ENCODE data around the gene OR1E2.
"Not testable (repeated sequence)": the region's sequence is repeated elsewhere in the genome, so short reads cannot be mapped to it uniquely, and the experiment has no call there.

Gene OR1E2

DNA sequence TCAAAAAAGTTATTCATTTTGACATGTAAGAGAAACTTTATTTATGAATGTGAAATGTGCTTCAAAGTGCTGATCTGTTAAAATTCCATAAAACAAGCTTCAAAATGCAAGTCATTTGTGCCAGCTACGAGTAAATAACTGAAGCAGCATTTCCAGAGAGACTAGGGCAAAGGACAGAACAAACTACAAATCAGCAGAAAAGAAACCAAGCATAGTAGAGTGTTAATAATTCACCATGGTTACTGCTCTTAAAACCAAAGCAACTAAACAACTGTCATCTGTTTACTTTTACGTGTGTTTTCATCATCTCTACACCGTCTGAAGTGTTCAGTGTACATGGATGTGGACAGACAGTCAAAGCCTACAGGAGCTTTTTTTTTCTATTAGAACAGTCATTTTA, 40.6 kb upstream of the OR1E2 start:
- no peak overlapping the region for H3K56ac ChIP-seq (ENCODE audit: low read length)
- H3K79me2 ChIP-seq (ENCODE audit: control insufficient read depth, insufficient read depth, low read length) = no peaks in the 10 kb centered on the region
- no peak overlapping the region for H4K5ac ChIP-seq (ENCODE audit: low read length)
- H4K8ac ChIP-seq (ENCODE audit: low read depth, low read length) = no peak overlapping the region
- H3K4me2 ChIP-seq (ENCODE audit: low read length) = no peak overlapping the region
- H3K23ac ChIP-seq (ENCODE audit: low read length) = no peak overlapping the region
- no peak overlapping the region for H3K18ac ChIP-seq (ENCODE audit: low read length)
- H3K79me1 ChIP-seq (ENCODE audit: low read length) = no peaks in the 10 kb centered on the region
- H3K9ac ChIP-seq (ENCODE audit: low read length) = no peak overlapping the region
- H2BK5ac ChIP-seq (ENCODE audit: low read length) = no peak overlapping the region
- H3K4ac ChIP-seq (ENCODE audit: low read depth, low read length) = no peak overlapping the region
- H3K4me3 ChIP-seq (ENCODE audit: low read length) = no peak overlapping the region
- no peak overlapping the region for H3K27ac ChIP-seq (ENCODE audit: low read depth, low read length)
- H2BK120ac ChIP-seq (ENCODE audit: low read depth, low read length) = no peak overlapping the region
- H3K4me1 ChIP-seq (ENCODE audit: control insufficient read depth, low read depth, low read length) = no peaks in the 10 kb centered on the region
- no peaks in the 10 kb centered on the region for H3K36me3 ChIP-seq (ENCODE audit: control insufficient read depth, insufficient read depth, low read length)
- no peak overlapping the region for H2AK5ac ChIP-seq (ENCODE audit: low read length)
- no peak for DNase-seq
- no peak overlapping the region for H2BK15ac ChIP-seq (replicated peaks; ENCODE audit: low read depth)
- H3K27me3 ChIP-seq (ENCODE audit: insufficient read depth, low read length, poor library complexity) = no peaks in the 10 kb centered on the region
- no CpG with 5 or more reads among the region's 3 CpGs for WGBS (ENCODE audit: extremely low coverage, insufficient coverage, low lambda C conversion rate)

DNA sequence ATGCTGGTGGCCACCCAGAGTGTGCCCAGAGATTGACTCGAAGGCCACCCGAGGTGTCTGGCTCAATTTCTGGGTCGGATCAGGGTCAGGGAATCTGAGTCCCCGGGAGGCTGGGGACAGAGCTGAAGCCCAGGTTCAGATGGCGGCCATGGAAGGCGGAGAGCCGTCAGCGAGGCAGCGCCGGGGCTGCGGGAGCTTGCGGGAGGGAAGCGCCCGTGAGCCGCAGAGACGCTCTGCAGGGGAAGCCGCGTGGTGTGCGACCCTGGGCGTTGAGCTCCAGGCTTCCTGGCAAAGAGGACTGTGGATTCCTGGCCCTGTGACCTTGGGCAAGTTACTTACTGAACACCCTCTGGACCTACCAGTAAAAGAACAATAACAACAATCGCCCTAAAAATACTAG, 38.5 kb upstream of the OR1E2 start:
- H3K4me3 ChIP-seq (ENCODE audit: low read length) = no peak overlapping the region
- no peak overlapping the region for H3K56ac ChIP-seq (ENCODE audit: low read length)
- no peak overlapping the region for H2AK5ac ChIP-seq (ENCODE audit: low read length)
- no peak overlapping the region for H2BK120ac ChIP-seq (ENCODE audit: low read depth, low read length)
- no peak overlapping the region for H3K9ac ChIP-seq (ENCODE audit: low read length)
- WGBS (ENCODE audit: extremely low coverage, insufficient coverage, low lambda C conversion rate) = no CpG with 5 or more reads among the region's 21 CpGs
- no peaks in the 10 kb centered on the region for H3K4me1 ChIP-seq (ENCODE audit: control insufficient read depth, low read depth, low read length)
- no peak overlapping the region for H3K27ac ChIP-seq (ENCODE audit: low read depth, low read length)
- no peak for DNase-seq
- no peak overlapping the region for H4K8ac ChIP-seq (ENCODE audit: low read depth, low read length)
- H4K5ac ChIP-seq (ENCODE audit: low read length) = no peak overlapping the region
- H3K4me2 ChIP-seq (ENCODE audit: low read length) = no peak overlapping the region
- H2BK15ac ChIP-seq (replicated peaks; ENCODE audit: low read depth) = no peak overlapping the region
- H3K79me1 ChIP-seq (ENCODE audit: low read length) = no peaks in the 10 kb centered on the region
- no peak overlapping the region for H2BK5ac ChIP-seq (ENCODE audit: low read length)
- no peak overlapping the region for H3K23ac ChIP-seq (ENCODE audit: low read length)
- no peaks in the 10 kb centered on the region for H3K79me2 ChIP-seq (ENCODE audit: control insufficient read depth, insufficient read depth, low read length)
- no peaks in the 10 kb centered on the region for H3K36me3 ChIP-seq (ENCODE audit: control insufficient read depth, insufficient read depth, low read length)
- no peaks in the 10 kb centered on the region for H3K27me3 ChIP-seq (ENCODE audit: insufficient read depth, low read length, poor library complexity)
- no peak overlapping the region for H3K18ac ChIP-seq (ENCODE audit: low read length)
- H3K4ac ChIP-seq (ENCODE audit: low read depth, low read length) = no peak overlapping the region

DNA sequence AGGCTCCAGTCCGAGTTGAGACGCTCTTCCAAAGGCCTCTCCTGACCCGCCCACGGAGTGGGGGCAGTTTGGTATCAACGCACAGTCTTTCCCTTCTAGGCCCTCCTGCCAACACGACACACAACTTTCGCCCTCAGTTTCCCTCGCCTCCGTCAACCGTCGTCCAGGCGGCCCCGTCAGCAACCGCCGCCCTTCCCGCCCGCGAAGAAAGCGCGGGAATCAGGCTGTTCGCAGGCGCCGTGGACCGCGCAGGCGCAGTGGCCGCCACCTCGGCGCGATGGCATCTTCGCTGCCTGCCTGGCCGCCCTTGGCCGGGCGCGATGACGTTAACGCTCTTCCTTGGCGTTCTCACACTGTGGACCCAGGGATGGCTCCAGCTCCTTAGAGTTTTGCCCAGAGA, 38.0 kb upstream of the OR1E2 start, which contains the start of gene SPATA22:
Gene SPATA22, minus strand, starts transcription at position 221 of the 400 bp plus-strand sequence. CDS start 2,494 bp downstream, outside the sequence.
- no peaks in the 10 kb centered on the region for H3K79me2 ChIP-seq (ENCODE audit: control insufficient read depth, insufficient read depth, low read length)
- no peak within 1 kb of the TSS for H2BK15ac ChIP-seq (replicated peaks; ENCODE audit: low read depth)
- no CpG with 5 or more reads among the region's 38 CpGs for WGBS (ENCODE audit: extremely low coverage, insufficient coverage, low lambda C conversion rate)
- H3K27ac ChIP-seq (ENCODE audit: low read depth, low read length) = no peak within 1 kb of the TSS
- H3K9ac ChIP-seq (ENCODE audit: low read length) = no peak within 1 kb of the TSS
- no peak for DNase-seq
- no peak within 1 kb of the TSS for H2BK120ac ChIP-seq (ENCODE audit: low read depth, low read length)
- H4K5ac ChIP-seq (ENCODE audit: low read length) = no peak within 1 kb of the TSS
- H2BK5ac ChIP-seq (ENCODE audit: low read length) = no peak within 1 kb of the TSS
- no peaks in the 10 kb centered on the region for H3K36me3 ChIP-seq (ENCODE audit: control insufficient read depth, insufficient read depth, low read length)
- H3K4ac ChIP-seq (ENCODE audit: low read depth, low read length) = no peak within 1 kb of the TSS
- H3K4me1 ChIP-seq (ENCODE audit: control insufficient read depth, low read depth, low read length) = no peaks in the 10 kb centered on the region
- H3K79me1 ChIP-seq (ENCODE audit: low read length) = no peaks in the 10 kb centered on the region
- no peak within 1 kb of the TSS for H3K4me2 ChIP-seq (ENCODE audit: low read length)
- H4K8ac ChIP-seq (ENCODE audit: low read depth, low read length) = no peak within 1 kb of the TSS
- H3K23ac ChIP-seq (ENCODE audit: low read length) = no peak within 1 kb of the TSS
- no peak within 1 kb of the TSS for H3K4me3 ChIP-seq (ENCODE audit: low read length)
- no peak within 1 kb of the TSS for H3K18ac ChIP-seq (ENCODE audit: low read length)
- H3K27me3 ChIP-seq (ENCODE audit: insufficient read depth, low read length, poor library complexity) = no peaks in the 10 kb centered on the region
- H3K56ac ChIP-seq (ENCODE audit: low read length) = no peak within 1 kb of the TSS
- H2AK5ac ChIP-seq (ENCODE audit: low read length) = no peak within 1 kb of the TSS

DNA sequence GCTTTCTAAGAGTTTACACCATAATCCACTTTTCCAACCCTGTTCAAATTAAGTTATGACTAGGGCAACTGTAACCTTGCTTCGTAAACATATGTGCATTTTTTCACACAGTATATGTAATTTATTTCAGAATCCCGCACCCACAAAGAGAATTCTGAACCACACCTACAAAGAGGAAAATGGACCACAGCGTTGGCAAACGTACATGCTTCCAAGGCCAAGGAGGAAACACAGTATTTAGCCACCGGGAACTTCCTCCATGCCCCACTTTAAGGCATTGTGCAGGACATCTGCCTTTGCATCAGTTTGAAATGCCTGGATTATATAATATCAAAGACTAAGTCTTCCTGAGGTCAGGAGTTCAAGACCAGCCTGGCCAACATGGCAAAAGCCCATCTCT, 35.9 kb upstream of the OR1E2 start:
- no peak overlapping the region for H3K4me2 ChIP-seq (ENCODE audit: low read length)
- no CpG with 5 or more reads among the region's 5 CpGs for WGBS (ENCODE audit: extremely low coverage, insufficient coverage, low lambda C conversion rate)
- H3K36me3 ChIP-seq (ENCODE audit: control insufficient read depth, insufficient read depth, low read length) = no peaks in the 10 kb centered on the region
- no peak overlapping the region for H4K8ac ChIP-seq (ENCODE audit: low read depth, low read length)
- no peak overlapping the region for H3K27ac ChIP-seq (ENCODE audit: low read depth, low read length)
- no peak overlapping the region for H3K23ac ChIP-seq (ENCODE audit: low read length)
- no peak overlapping the region for H3K4ac ChIP-seq (ENCODE audit: low read depth, low read length)
- no peak overlapping the region for H3K56ac ChIP-seq (ENCODE audit: low read length)
- H3K18ac ChIP-seq (ENCODE audit: low read length) = no peak overlapping the region
- H2AK5ac ChIP-seq (ENCODE audit: low read length) = no peak overlapping the region
- no peak overlapping the region for H2BK5ac ChIP-seq (ENCODE audit: low read length)
- no peak overlapping the region for H3K9ac ChIP-seq (ENCODE audit: low read length)
- no peak overlapping the region for H4K5ac ChIP-seq (ENCODE audit: low read length)
- no peak for DNase-seq
- H3K27me3 ChIP-seq (ENCODE audit: insufficient read depth, low read length, poor library complexity) = no peaks in the 10 kb centered on the region
- H2BK120ac ChIP-seq (ENCODE audit: low read depth, low read length) = no peak overlapping the region
- H2BK15ac ChIP-seq (replicated peaks; ENCODE audit: low read depth) = no peak overlapping the region
- no peak overlapping the region for H3K4me3 ChIP-seq (ENCODE audit: low read length)
- no peaks in the 10 kb centered on the region for H3K4me1 ChIP-seq (ENCODE audit: control insufficient read depth, low read depth, low read length)
- H3K79me2 ChIP-seq (ENCODE audit: control insufficient read depth, insufficient read depth, low read length) = no peaks in the 10 kb centered on the region
- no peaks in the 10 kb centered on the region for H3K79me1 ChIP-seq (ENCODE audit: low read length)

DNA sequence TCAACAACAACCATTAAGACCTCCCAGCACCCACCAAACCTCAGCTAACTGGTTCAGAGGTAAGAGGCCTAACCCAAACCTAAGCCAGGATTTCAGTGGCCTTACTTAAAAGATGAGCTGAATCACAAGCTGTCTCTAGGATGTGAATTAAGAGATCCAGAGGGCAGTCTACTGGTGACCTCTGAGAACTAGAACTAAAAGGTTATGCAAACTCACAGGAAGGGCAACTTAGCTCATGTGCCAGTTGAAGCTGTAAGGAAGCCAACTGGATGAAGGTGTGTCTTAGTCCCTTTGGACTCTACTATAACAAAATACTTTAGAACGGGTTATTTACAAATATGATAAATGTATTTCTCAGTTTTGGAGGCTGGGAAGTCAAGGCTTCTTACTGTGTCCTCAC, 32.7 kb upstream of the OR1E2 start:
- not testable (repeated sequence) for H3K9ac ChIP-seq (ENCODE audit: low read length); H4K8ac ChIP-seq (ENCODE audit: low read depth, low read length); H3K18ac ChIP-seq (ENCODE audit: low read length); H3K79me2 ChIP-seq (ENCODE audit: control insufficient read depth, insufficient read depth, low read length); DNase-seq; H2BK15ac ChIP-seq (replicated peaks; ENCODE audit: low read depth); H3K27ac ChIP-seq (ENCODE audit: low read depth, low read length); H2BK5ac ChIP-seq (ENCODE audit: low read length); H3K4ac ChIP-seq (ENCODE audit: low read depth, low read length); H2BK120ac ChIP-seq (ENCODE audit: low read depth, low read length); H3K79me1 ChIP-seq (ENCODE audit: low read length); H2AK5ac ChIP-seq (ENCODE audit: low read length); H3K56ac ChIP-seq (ENCODE audit: low read length); H3K23ac ChIP-seq (ENCODE audit: low read length); H4K5ac ChIP-seq (ENCODE audit: low read length); H3K36me3 ChIP-seq (ENCODE audit: control insufficient read depth, insufficient read depth, low read length); H3K4me2 ChIP-seq (ENCODE audit: low read length); H3K27me3 ChIP-seq (ENCODE audit: insufficient read depth, low read length, poor library complexity); H3K4me1 ChIP-seq (ENCODE audit: control insufficient read depth, low read depth, low read length); H3K4me3 ChIP-seq (ENCODE audit: low read length)
- no CpG with 5 or more reads among the region's 1 CpG for WGBS (ENCODE audit: extremely low coverage, insufficient coverage, low lambda C conversion rate)

DNA sequence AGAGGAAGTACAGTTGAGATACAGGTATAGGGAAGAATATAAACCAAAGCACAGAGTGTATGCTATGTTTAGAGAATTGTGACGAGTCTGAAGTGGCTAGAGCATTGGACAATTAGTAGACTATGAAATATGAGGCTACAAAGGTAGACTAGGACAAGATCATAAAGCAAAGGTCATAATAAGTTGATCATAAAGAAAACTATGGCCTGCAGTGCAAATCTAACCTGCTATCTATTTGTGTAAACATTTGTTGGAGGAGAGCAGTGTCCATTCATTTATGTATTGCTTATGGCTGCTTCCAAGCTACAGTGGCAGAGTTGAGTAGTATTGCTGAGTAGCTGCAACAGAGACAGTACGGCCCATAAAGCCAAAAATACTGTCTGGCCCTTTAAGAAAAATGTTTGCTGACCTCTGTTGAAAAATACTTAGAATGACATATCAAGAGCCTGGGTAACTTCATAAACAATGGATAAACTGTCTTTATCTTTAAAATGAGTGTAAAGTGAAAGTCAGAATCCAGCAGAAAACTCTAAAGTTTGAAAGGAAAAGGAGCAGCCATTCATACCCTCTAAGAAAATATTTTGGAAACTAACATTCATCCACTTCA, 14.5 kb upstream of the OR1E2 start:
- no peak overlapping the region for H2BK15ac ChIP-seq (replicated peaks; ENCODE audit: low read depth)
- no peaks in the 10 kb centered on the region for H3K27me3 ChIP-seq (ENCODE audit: insufficient read depth, low read length, poor library complexity)
- no peak overlapping the region for H3K27ac ChIP-seq (ENCODE audit: low read depth, low read length)
- H3K79me2 ChIP-seq (ENCODE audit: control insufficient read depth, insufficient read depth, low read length) = no peaks in the 10 kb centered on the region
- H4K8ac ChIP-seq (ENCODE audit: low read depth, low read length) = no peak overlapping the region
- no CpG with 5 or more reads among the region's 2 CpGs for WGBS (ENCODE audit: extremely low coverage, insufficient coverage, low lambda C conversion rate)
- H3K4me3 ChIP-seq (ENCODE audit: low read length) = no peak overlapping the region
- no peak overlapping the region for H3K23ac ChIP-seq (ENCODE audit: low read length)
- no peak overlapping the region for H3K4ac ChIP-seq (ENCODE audit: low read depth, low read length)
- no peak overlapping the region for H3K18ac ChIP-seq (ENCODE audit: low read length)
- no peaks in the 10 kb centered on the region for H3K36me3 ChIP-seq (ENCODE audit: control insufficient read depth, insufficient read depth, low read length)
- no peak overlapping the region for H2BK5ac ChIP-seq (ENCODE audit: low read length)
- H3K56ac ChIP-seq (ENCODE audit: low read length) = no peak overlapping the region
- H3K4me1 ChIP-seq (ENCODE audit: control insufficient read depth, low read depth, low read length) = no peaks in the 10 kb centered on the region
- H3K4me2 ChIP-seq (ENCODE audit: low read length) = no peak overlapping the region
- H2AK5ac ChIP-seq (ENCODE audit: low read length) = no peak overlapping the region
- H3K9ac ChIP-seq (ENCODE audit: low read length) = no peak overlapping the region
- no peak for DNase-seq
- H3K79me1 ChIP-seq (ENCODE audit: low read length) = no peaks in the 10 kb centered on the region
- H4K5ac ChIP-seq (ENCODE audit: low read length) = no peak overlapping the region
- no peak overlapping the region for H2BK120ac ChIP-seq (ENCODE audit: low read depth, low read length)

Data from mesendoderm (in vitro differentiated cells).